C4-2B (cell line): Measurements from ENCODE around the gene IGSF11.
"Not testable (repeated sequence)": the region's sequence is repeated elsewhere in the genome, so short reads cannot be mapped to it uniquely, and the experiment has no call there.

Experiments used
- H3K27ac ChIP-seq: fragments of 450-650 bp; 2 replicates; pipeline ENCODE4 v1.5.1; 2017
- CTCF ChIP-seq: fragments of 450-650 bp; conservative IDR thresholded peaks from 2 replicates; pipeline ENCODE4 v1.5.1; 2017; ENCODE audit warnings: mild to moderate bottlenecking
- ZFX ChIP-seq: fragments of 450-650 bp; IDR thresholded peaks from 2 replicates; pipeline ENCODE4 v1.6.1; 2017

IGSF11 gene

GRCh38 chr3:119034256-119035013, at the start of gene IGSF11:
TSS of gene IGSF11 (minus strand) at chr3:119034846. CDS start at chr3:119034582, 264 bp downstream.
- TF ChIP-seq ZFX (no peak), CTCF (peak; percentile 95)
- no peak within 1 kb of the TSS for H3K27ac ChIP-seq

GRCh38 chr3:119080364-119080763, 45.7 kb upstream of the IGSF11 start:
- TF ChIP-seq ZFX (no peak), CTCF (no peak)
- H3K27ac ChIP-seq = no peak overlapping the region

- H3K27ac ChIP-seq = no peak overlapping the region
- TF ChIP-seq ZFX (no peak), CTCF (no peak)
Observed at GRCh38 chr3:119073258-119074001, 38.8 kb upstream of the IGSF11 start.

GRCh38 chr3:119072451-119072850, 37.8 kb upstream of the IGSF11 start:
- not testable (repeated sequence) for H3K27ac ChIP-seq

- no peak for TF ChIP-seq CTCF
- no peak for TF ChIP-seq ZFX
- no peak overlapping the region for H3K27ac ChIP-seq
Observed at GRCh38 chr3:119069725-119070124, 35.1 kb upstream of the IGSF11 start.

- TF ChIP-seq ZFX (no peak), CTCF (no peak)
- H3K27ac ChIP-seq = no peak overlapping the region
Observed at GRCh38 chr3:119063471-119063870, 28.8 kb upstream of the IGSF11 start.

GRCh38 chr3:119062892-119063291, 28.2 kb upstream of the IGSF11 start:
- no peak for TF ChIP-seq CTCF
- TF ChIP-seq ZFX = no peak
- no peak overlapping the region for H3K27ac ChIP-seq
